ENCODE data around the gene COX7A2L.

- TF ChIP-seq EP300 (IDR thresholded peaks at IDR 0.05) (no peak), CTCF (IDR thresholded peaks at IDR 0.05) (no peak), POLR2A (IDR thresholded peaks at IDR 0.05) (no peak)
These were observed 43.1 kb downstream of the COX7A2L start for GRCh38 chr2:42317945-42318344.
